DND-41 (cell line): ENCODE results near the gene ZNF208.

Experiments
- EZH2 ChIP-seq: IDR thresholded peaks from 3 replicates; pipeline ENCODE4 v1.6.1; 2012; ENCODE audit warnings: borderline replicate concordance, low read depth, mild to moderate bottlenecking, moderate library complexity, low read length, inconsistent platforms; ENCODE audit not compliant: severe bottlenecking
- TF ChIP-seq, protein P1 (sequence below): IDR thresholded peaks from 2 replicates; pipeline ENCODE4 v1.5.1; 2012; ENCODE audit warnings: borderline replicate concordance, low read length, moderate library complexity, mild to moderate bottlenecking; ENCODE audit not compliant: poor library complexity, severe bottlenecking; ENCODE audit errors: extremely low read depth

DNA sequence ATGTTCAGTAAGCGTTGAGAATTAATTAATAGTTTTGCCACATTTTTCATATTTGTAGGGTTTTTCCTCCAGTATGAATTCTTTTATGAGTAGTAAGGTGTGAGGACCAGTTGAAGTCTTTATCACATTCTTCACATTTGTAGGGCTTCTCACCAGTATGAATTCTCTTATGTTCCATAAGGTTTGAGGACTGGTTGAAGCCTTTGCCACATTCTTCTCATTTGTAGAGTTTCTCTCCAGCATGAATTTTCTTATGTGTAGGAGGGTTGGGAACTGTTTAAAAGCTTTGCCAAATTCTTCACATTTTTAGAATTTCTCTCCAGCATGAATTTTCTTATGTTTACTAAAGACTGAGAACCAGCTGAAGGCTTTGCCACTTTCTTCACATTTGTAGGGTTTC, 40.3 kb downstream of the ZNF208 start:
- TF ChIP-seq, protein P1, sequence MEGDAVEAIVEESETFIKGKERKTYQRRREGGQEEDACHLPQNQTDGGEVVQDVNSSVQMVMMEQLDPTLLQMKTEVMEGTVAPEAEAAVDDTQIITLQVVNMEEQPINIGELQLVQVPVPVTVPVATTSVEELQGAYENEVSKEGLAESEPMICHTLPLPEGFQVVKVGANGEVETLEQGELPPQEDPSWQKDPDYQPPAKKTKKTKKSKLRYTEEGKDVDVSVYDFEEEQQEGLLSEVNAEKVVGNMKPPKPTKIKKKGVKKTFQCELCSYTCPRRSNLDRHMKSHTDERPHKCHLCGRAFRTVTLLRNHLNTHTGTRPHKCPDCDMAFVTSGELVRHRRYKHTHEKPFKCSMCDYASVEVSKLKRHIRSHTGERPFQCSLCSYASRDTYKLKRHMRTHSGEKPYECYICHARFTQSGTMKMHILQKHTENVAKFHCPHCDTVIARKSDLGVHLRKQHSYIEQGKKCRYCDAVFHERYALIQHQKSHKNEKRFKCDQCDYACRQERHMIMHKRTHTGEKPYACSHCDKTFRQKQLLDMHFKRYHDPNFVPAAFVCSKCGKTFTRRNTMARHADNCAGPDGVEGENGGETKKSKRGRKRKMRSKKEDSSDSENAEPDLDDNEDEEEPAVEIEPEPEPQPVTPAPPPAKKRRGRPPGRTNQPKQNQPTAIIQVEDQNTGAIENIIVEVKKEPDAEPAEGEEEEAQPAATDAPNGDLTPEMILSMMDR, result no peak
- TF ChIP-seq EZH2, result no peak
